ENCODE data around the gene LANCL2. TPM values are rescaled to one million over a fixed set of nuclear protein-coding genes. Genes with fewer than 3 reads are reported as not detected.

LANCL2 gene
- total and polyA plus RNA-seq, 4 donors: 6.2 to 11.9 (median 10.8) TPM

DNA sequence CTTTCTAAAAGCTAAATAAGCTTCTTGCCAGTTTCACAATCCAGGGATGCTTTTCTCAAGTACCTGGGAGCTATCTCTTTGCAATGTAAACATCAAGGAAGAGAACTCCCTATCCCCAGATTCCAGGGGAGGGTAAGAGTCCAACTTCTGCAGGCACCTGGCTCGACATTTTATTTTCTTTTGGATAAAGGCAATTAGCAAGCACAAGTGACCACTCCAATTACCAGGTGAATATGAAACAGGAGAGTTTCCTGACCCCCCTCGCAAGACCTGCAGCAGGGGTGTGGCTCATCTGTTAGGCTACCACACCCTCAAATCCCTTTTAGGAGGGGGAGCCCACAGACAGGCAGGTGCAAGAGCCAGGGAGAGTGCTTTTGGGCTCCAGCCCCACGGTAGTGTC, 28.6 kb upstream of the LANCL2 start:
- Histone ChIP-seq H3K4me1 (ENCODE audit: control insufficient read depth in 4 of 4, insufficient read depth in 4 of 4, low read length in 3 of 4) (no peaks in the 10 kb centered on the region), H3K9me3 (ENCODE audit: control insufficient read depth in 4 of 4, low read length in 3 of 4) (no peaks in the 10 kb centered on the region), H3K27ac (ENCODE audit: low read depth in 1 of 2, low read length in 2 of 2) (no peak overlapping the region), H3K4me3 (ENCODE audit: low read depth in 1 of 3, low read length in 3 of 3) (no peak overlapping the region), H3K9ac (ENCODE audit: low read depth in 1 of 2, low read length in 2 of 2) (no peak overlapping the region), H3K27me3 (ENCODE audit: control insufficient read depth in 4 of 4, insufficient read depth in 4 of 4, low read length in 3 of 4) (peaks cover 0 to 2% (median 0%) of the 10 kb centered on the region in 4 donors), H3K36me3 (ENCODE audit: control insufficient read depth in 4 of 4, insufficient read depth in 3 of 4, low read depth in 1 of 4, low read length in 3 of 4) (no peaks in the 10 kb centered on the region)
- DNase-seq (ENCODE audit: low spot score): no peak
- 46% methylated on average over 3 of the region's 3 CpGs for WGBS
- TF ChIP-seq GABPA (IDR thresholded peaks at IDR 0.05 in 1 of 2, conservative IDR thresholded peaks at IDR 0.05 in 1 of 2): no peak

DNA sequence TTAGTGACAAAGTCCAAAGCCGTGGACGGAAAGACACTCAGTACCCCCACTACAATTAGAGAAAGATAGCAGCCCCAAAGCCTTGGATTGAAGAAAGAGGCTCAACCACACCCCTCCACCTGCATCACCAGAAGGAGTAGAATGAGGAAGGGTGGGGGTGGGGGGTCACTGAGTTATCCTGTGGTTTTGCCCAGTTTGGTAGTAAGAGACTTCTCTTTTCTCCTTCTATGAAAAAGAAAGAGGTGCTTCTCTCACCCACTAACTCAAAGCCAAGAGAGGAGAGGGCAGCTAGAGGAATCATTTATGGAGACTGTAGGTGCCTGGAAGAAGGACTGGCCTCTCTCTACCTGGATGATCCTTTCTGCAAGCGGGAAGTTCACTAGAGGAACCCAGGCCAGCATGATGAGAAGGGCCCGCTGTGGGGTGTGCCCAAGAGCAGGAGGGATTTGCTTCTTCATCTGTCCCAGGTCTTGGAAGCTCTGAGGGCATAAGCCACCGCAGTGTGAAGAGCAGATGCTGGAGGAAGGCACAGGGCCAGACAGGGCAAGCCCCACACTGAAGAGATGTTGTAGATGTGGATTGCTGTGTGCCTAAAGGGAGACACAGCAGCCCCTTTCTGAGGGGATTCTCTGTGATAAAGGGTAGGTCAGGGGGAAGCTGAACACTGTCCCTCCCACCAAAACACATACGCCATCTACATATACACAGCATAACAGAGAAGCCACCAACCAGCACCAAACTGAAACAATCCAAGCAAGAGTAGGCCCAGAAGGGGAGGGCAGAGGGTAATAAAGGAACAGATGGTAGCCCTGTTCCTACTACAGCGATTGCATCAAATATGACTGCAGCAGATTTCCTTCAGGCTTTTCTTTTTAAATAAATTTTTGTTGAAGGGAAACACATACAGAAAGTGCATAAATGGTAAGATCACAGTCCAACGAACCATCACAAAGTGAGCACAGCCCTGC, 25.8 kb upstream of the LANCL2 start:
- Histone ChIP-seq H3K27me3 (ENCODE audit: control insufficient read depth in 4 of 4, insufficient read depth in 4 of 4, low read length in 3 of 4) (peaks cover 0 to 2% (median 0%) of the 10 kb centered on the region in 4 donors), H3K36me3 (ENCODE audit: control insufficient read depth in 4 of 4, insufficient read depth in 3 of 4, low read depth in 1 of 4, low read length in 3 of 4) (no peaks in the 10 kb centered on the region), H3K9ac (ENCODE audit: low read depth in 1 of 2, low read length in 2 of 2) (no peak overlapping the region), H3K4me3 (ENCODE audit: low read depth in 1 of 3, low read length in 3 of 3) (no peak overlapping the region), H3K4me1 (ENCODE audit: control insufficient read depth in 4 of 4, insufficient read depth in 4 of 4, low read length in 3 of 4) (no peaks in the 10 kb centered on the region), H3K9me3 (ENCODE audit: control insufficient read depth in 4 of 4, low read length in 3 of 4) (peaks cover 0 to 5% (median 0%) of the 10 kb centered on the region in 4 donors), H3K27ac (ENCODE audit: low read depth in 1 of 2, low read length in 2 of 2) (no peak overlapping the region)
- TF ChIP-seq, protein P1, sequence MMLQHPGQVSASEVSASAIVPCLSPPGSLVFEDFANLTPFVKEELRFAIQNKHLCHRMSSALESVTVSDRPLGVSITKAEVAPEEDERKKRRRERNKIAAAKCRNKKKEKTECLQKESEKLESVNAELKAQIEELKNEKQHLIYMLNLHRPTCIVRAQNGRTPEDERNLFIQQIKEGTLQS (IDR thresholded peaks at IDR 0.05): no peak
- no peak for TF ChIP-seq RXRA (IDR thresholded peaks at IDR 0.05)
- TF ChIP-seq TAF1 (conservative IDR thresholded peaks at IDR 0.05): no peak
- TF ChIP-seq FOXA1 (IDR thresholded peaks at IDR 0.05): no peak
- TF ChIP-seq GABPA (IDR thresholded peaks at IDR 0.05 in 1 of 2, conservative IDR thresholded peaks at IDR 0.05 in 1 of 2): no peak
- TF ChIP-seq, protein P2, sequence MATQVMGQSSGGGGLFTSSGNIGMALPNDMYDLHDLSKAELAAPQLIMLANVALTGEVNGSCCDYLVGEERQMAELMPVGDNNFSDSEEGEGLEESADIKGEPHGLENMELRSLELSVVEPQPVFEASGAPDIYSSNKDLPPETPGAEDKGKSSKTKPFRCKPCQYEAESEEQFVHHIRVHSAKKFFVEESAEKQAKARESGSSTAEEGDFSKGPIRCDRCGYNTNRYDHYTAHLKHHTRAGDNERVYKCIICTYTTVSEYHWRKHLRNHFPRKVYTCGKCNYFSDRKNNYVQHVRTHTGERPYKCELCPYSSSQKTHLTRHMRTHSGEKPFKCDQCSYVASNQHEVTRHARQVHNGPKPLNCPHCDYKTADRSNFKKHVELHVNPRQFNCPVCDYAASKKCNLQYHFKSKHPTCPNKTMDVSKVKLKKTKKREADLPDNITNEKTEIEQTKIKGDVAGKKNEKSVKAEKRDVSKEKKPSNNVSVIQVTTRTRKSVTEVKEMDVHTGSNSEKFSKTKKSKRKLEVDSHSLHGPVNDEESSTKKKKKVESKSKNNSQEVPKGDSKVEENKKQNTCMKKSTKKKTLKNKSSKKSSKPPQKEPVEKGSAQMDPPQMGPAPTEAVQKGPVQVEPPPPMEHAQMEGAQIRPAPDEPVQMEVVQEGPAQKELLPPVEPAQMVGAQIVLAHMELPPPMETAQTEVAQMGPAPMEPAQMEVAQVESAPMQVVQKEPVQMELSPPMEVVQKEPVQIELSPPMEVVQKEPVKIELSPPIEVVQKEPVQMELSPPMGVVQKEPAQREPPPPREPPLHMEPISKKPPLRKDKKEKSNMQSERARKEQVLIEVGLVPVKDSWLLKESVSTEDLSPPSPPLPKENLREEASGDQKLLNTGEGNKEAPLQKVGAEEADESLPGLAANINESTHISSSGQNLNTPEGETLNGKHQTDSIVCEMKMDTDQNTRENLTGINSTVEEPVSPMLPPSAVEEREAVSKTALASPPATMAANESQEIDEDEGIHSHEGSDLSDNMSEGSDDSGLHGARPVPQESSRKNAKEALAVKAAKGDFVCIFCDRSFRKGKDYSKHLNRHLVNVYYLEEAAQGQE (IDR thresholded peaks at IDR 0.05): no peak
- no peak for DNase-seq (ENCODE audit: low spot score)
- WGBS: 69% methylated on average over 8 of the region's 8 CpGs

DNA sequence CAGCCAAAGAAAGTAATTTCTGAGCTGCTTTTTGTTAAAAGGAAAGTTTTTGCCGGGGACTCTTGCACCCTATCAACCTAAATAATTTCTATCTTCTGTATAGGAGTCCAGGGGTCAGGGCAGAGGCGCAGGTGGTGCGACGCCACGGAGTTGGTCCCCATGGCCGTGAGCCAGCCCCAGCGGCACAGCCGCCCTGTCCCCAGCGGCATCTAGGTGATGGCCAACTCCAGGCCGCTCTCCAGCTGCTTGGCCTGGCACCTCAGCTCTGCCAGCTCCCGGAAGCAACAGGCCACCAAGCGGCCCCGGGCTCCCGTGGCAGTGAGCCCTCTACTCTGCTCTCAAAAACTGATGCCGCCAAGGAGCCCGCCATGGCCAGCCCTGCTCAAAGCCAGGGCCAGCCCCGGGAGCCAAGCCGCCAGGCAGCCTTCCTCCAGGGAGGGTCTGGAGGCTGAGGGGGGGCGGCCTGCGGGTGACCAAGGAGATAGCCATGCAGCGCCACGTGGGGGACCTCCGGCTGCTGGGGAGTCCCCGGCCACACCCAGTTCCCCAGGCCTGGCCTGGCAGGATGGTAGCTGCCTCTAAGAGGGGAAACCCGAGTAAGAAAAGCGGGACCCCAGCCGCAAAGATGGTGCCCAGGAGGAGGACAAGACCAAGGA, 22.8 kb upstream of the LANCL2 start:
- H3K9me3 ChIP-seq (ENCODE audit: control insufficient read depth in 4 of 4, low read length in 3 of 4): peaks cover 0 to 5% (median 0%) of the 10 kb centered on the region in 4 donors
- 94% methylated on average over 27 of the region's 27 CpGs for WGBS
- no peak overlapping the region for H3K27ac ChIP-seq (ENCODE audit: low read depth in 1 of 2, low read length in 2 of 2)
- H3K27me3 ChIP-seq (ENCODE audit: control insufficient read depth in 4 of 4, insufficient read depth in 4 of 4, low read length in 3 of 4): no peaks in the 10 kb centered on the region
- TF ChIP-seq FOXA2 (IDR thresholded peaks at IDR 0.05): no peak
- TF ChIP-seq, protein P3, sequence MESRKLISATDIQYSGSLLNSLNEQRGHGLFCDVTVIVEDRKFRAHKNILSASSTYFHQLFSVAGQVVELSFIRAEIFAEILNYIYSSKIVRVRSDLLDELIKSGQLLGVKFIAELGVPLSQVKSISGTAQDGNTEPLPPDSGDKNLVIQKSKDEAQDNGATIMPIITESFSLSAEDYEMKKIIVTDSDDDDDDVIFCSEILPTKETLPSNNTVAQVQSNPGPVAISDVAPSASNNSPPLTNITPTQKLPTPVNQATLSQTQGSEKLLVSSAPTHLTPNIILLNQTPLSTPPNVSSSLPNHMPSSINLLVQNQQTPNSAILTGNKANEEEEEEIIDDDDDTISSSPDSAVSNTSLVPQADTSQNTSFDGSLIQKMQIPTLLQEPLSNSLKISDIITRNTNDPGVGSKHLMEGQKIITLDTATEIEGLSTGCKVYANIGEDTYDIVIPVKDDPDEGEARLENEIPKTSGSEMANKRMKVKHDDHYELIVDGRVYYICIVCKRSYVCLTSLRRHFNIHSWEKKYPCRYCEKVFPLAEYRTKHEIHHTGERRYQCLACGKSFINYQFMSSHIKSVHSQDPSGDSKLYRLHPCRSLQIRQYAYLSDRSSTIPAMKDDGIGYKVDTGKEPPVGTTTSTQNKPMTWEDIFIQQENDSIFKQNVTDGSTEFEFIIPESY (IDR thresholded peaks at IDR 0.05): no peak
- H3K4me3 ChIP-seq (ENCODE audit: low read depth in 1 of 3, low read length in 3 of 3): no peak overlapping the region
- H3K36me3 ChIP-seq (ENCODE audit: control insufficient read depth in 4 of 4, insufficient read depth in 3 of 4, low read depth in 1 of 4, low read length in 3 of 4): no peaks in the 10 kb centered on the region
- DNase-seq (ENCODE audit: low spot score): no peak
- no peaks in the 10 kb centered on the region for H3K4me1 ChIP-seq (ENCODE audit: control insufficient read depth in 4 of 4, insufficient read depth in 4 of 4, low read length in 3 of 4)
- no peak overlapping the region for H3K9ac ChIP-seq (ENCODE audit: low read depth in 1 of 2, low read length in 2 of 2)
